ENCODE results near the gene EYS.

Gene EYS

GRCh38 chr6:65709099-65709830 is 2.2 kb upstream of the EYS start:
- TF ChIP-seq CTCF (IDR thresholded peaks at IDR 0.05; ENCODE audit: unreplicated experiment in 3 of 3) = no peak
- peaks cover 5% of the 10 kb centered on the region for H3K4me1 Mint-ChIP-seq
- no peaks in the 10 kb centered on the region for H3K36me3 Mint-ChIP-seq (ENCODE audit: low read depth)
- H3K4me3 Mint-ChIP-seq = no peak overlapping the region
- H3K27ac Mint-ChIP-seq = no peak overlapping the region
- H3K27me3 Mint-ChIP-seq (ENCODE audit: low read depth) = no peaks in the 10 kb centered on the region
- no peaks in the 10 kb centered on the region for H3K9me3 Mint-ChIP-seq

GRCh38 chr6:65708162-65708561 is 1.1 kb upstream of the EYS start:
- Mint-ChIP-seq H3K27ac (no peak overlapping the region), H3K36me3 (ENCODE audit: low read depth) (no peaks in the 10 kb centered on the region), H3K9me3 (no peaks in the 10 kb centered on the region), H3K27me3 (ENCODE audit: low read depth) (no peaks in the 10 kb centered on the region), H3K4me1 (no peaks in the 10 kb centered on the region), H3K4me3 (no peak overlapping the region)
- no peak for TF ChIP-seq CTCF (IDR thresholded peaks at IDR 0.05; ENCODE audit: unreplicated experiment in 3 of 3)

GRCh38 chr6:65706436-65706835 is 590 bp downstream of the EYS start:
- Mint-ChIP-seq H3K27ac (no peak overlapping the region), H3K4me1 (no peaks in the 10 kb centered on the region), H3K27me3 (ENCODE audit: low read depth) (no peaks in the 10 kb centered on the region), H3K9me3 (no peaks in the 10 kb centered on the region), H3K36me3 (ENCODE audit: low read depth) (no peaks in the 10 kb centered on the region), H3K4me3 (no peak overlapping the region)
- TF ChIP-seq CTCF (IDR thresholded peaks at IDR 0.05; ENCODE audit: unreplicated experiment in 3 of 3) = no peak

GRCh38 chr6:65701325-65701724 is 5.7 kb downstream of the EYS start:
- TF ChIP-seq CTCF (IDR thresholded peaks at IDR 0.05; ENCODE audit: unreplicated experiment in 3 of 3) = no peak
- Mint-ChIP-seq H3K4me3 (no peak overlapping the region), H3K27me3 (ENCODE audit: low read depth) (no peaks in the 10 kb centered on the region)

GRCh38 chr6:65700561-65700960 is 6.5 kb downstream of the EYS start:
- Mint-ChIP-seq H3K36me3 (ENCODE audit: low read depth) (no peaks in the 10 kb centered on the region), H3K4me1 (no peaks in the 10 kb centered on the region), H3K27me3 (ENCODE audit: low read depth) (no peaks in the 10 kb centered on the region), H3K9me3 (no peaks in the 10 kb centered on the region), H3K4me3 (no peak overlapping the region), H3K27ac (no peak overlapping the region)
- TF ChIP-seq CTCF (IDR thresholded peaks at IDR 0.05; ENCODE audit: unreplicated experiment in 3 of 3) = no peak

More at GRCh38 chr6:65701325-65701724, 5.7 kb downstream of the EYS start:
- no peaks in the 10 kb centered on the region for H3K36me3 Mint-ChIP-seq (ENCODE audit: low read depth)
- no peaks in the 10 kb centered on the region for H3K9me3 Mint-ChIP-seq
- no peaks in the 10 kb centered on the region for H3K4me1 Mint-ChIP-seq
- no peak overlapping the region for H3K27ac Mint-ChIP-seq

- H3K36me3 Mint-ChIP-seq (ENCODE audit: low read depth) = no peaks in the 10 kb centered on the region
- H3K27me3 Mint-ChIP-seq (ENCODE audit: low read depth) = no peaks in the 10 kb centered on the region
- no peaks in the 10 kb centered on the region for H3K4me1 Mint-ChIP-seq
- no peak overlapping the region for H3K27ac Mint-ChIP-seq
- no peak overlapping the region for H3K4me3 Mint-ChIP-seq
- H3K9me3 Mint-ChIP-seq = peaks cover 7% of the 10 kb centered on the region
- TF ChIP-seq CTCF (IDR thresholded peaks at IDR 0.05; ENCODE audit: unreplicated experiment in 3 of 3) = no peak
These were observed 14.9 kb downstream of the EYS start for GRCh38 chr6:65692109-65692508.

Data from nephron (organoid).